LHCN-M2 (cell line): ENCODE results near the gene RRAGC. TPM values are rescaled to one million over a fixed set of nuclear protein-coding genes. Genes with fewer than 3 reads are reported as not detected.

ENCODE experiments used
- total RNA-seq: library from RNA; depleted of rRNA; stranded (reverse); fragments of >200 nt; gene quantifications from 2 replicates; pipeline ENCODE4 v1.2.3, GENCODE V29; 2014; rRNA removed

Gene RRAGC
- total RNA-seq, 1 experiment from 2014 or later, result 21.0 TPM

Other genes starting within 250 kb of the RRAGC start
- gene MYCBP, start 13.6 kb upstream of the RRAGC start, total RNA-seq, result 37.3 and 40.5 TPM in 2 replicates
- not detected in 2 replicates for gene GJA9, start 21.8 kb upstream of the RRAGC start, total RNA-seq
- 0.17 and 0.96 TPM in 2 replicates for gene RHBDL2, start 82.1 kb upstream of the RRAGC start, total RNA-seq
- 52.4 and 52.6 TPM in 2 replicates for gene AKIRIN1, start 131.5 kb upstream of the RRAGC start, total RNA-seq
- gene NDUFS5, start 166.6 kb upstream of the RRAGC start, total RNA-seq, result 124 and 236 TPM in 2 replicates